HUES64 (cell line): ENCODE measurements around the gene PDE6H.

ENCODE experiments used
- H3K27ac ChIP-seq: 2 replicates; pipeline ENCODE4 v1.7.0; 2013; ENCODE audit warnings: low read depth, low read length, inconsistent platforms
- H3K27me3 ChIP-seq: 2 replicates; pipeline ENCODE4 v1.6.1; 2013; ENCODE audit warnings: mild to moderate bottlenecking, low read length; ENCODE audit not compliant: insufficient read depth
- H3K36me3 ChIP-seq: 2 replicates; pipeline ENCODE4 v1.6.1; 2013; ENCODE audit warnings: mild to moderate bottlenecking, low read length; ENCODE audit not compliant: insufficient read depth
- H3K4me1 ChIP-seq: 2 replicates; pipeline ENCODE4 v1.6.1; 2013; ENCODE audit warnings: mild to moderate bottlenecking, low read length, moderate library complexity; ENCODE audit not compliant: insufficient read depth
- H3K4me3 ChIP-seq: 2 replicates; pipeline ENCODE4 v1.5.1; 2013; ENCODE audit warnings: mild to moderate bottlenecking, low read length, moderate library complexity
- H3K9ac ChIP-seq: 2 replicates; pipeline ENCODE4 v1.6.1; 2013; ENCODE audit warnings: mild to moderate bottlenecking, low read depth, low read length
- H3K9me3 ChIP-seq: 2 replicates; pipeline ENCODE4 v1.6.1; 2013; ENCODE audit warnings: low read depth, low read length; ENCODE audit not compliant: insufficient read depth
- WGBS: fragments of 150-250, 120-280 bp; methylation state at CpG from one replicate; pipeline ENCODE4 v1.1.7; 2013; ENCODE audit warnings: missing lambda C conversion rate; 5-methylcytosine and 5-hydroxymethylcytosine counted together

The PDE6H gene

GRCh38 chr12:14951851-14952250 is 21.0 kb upstream of the PDE6H start:
- no peak overlapping the region for H3K4me3 ChIP-seq
- H3K4me1 ChIP-seq: peaks cover 10% of the 10 kb centered on the region
- no peaks in the 10 kb centered on the region for H3K9me3 ChIP-seq
- no peak overlapping the region for H3K9ac ChIP-seq
- no peaks in the 10 kb centered on the region for H3K27me3 ChIP-seq
- 86% methylated on average over 1 of the region's 1 CpG for WGBS
- H3K27ac ChIP-seq: no peak overlapping the region
- H3K36me3 ChIP-seq: no peaks in the 10 kb centered on the region

- peaks cover 10% of the 10 kb centered on the region for H3K4me1 ChIP-seq
- H3K36me3 ChIP-seq: no peaks in the 10 kb centered on the region
- H3K9me3 ChIP-seq: no peaks in the 10 kb centered on the region
- H3K9ac ChIP-seq: no peak overlapping the region
- no peak overlapping the region for H3K27ac ChIP-seq
- no peak overlapping the region for H3K4me3 ChIP-seq
- no peaks in the 10 kb centered on the region for H3K27me3 ChIP-seq
- WGBS: 93% methylated on average over 6 of the region's 7 CpGs
These were observed 20.4 kb upstream of the PDE6H start for GRCh38 chr12:14952299-14952921.

DNA sequence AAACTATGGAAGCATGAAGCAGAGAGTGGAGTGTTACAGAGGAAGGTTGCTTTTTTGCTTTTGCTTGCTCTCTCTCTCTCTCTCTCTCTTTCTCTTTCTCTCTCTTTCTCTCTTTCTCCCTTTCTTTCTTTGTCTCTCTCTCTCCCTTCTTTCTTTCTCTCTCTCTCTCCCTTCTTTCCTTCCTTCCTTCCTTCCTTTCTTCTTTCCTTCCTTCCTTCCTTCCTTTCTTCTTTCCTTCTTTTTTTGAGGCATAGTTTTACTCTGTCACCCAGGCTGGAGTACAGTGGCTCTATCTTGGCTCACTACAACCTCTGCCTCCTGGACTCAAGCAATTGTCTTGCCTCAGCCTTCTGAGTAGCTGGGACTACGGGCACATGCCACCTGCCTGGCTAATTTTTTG is 19.1 kb upstream of the PDE6H start:
- 79% methylated on average over 1 of the region's 1 CpG for WGBS
- no peaks in the 10 kb centered on the region for H3K36me3 ChIP-seq
- H3K4me1 ChIP-seq: peaks cover 4% of the 10 kb centered on the region
- H3K27me3 ChIP-seq: no peaks in the 10 kb centered on the region
- H3K9ac ChIP-seq: no peak overlapping the region
- no peak overlapping the region for H3K4me3 ChIP-seq
- H3K9me3 ChIP-seq: no peaks in the 10 kb centered on the region
- no peak overlapping the region for H3K27ac ChIP-seq

- Histone ChIP-seq H3K4me1 (no peaks in the 10 kb centered on the region; the same call in none of the 2 replicates), H3K27ac (no peak overlapping the region), H3K9ac (no peak overlapping the region), H3K36me3 (no peaks in the 10 kb centered on the region), H3K9me3 (no peaks in the 10 kb centered on the region), H3K4me3 (no peak overlapping the region), H3K27me3 (no peaks in the 10 kb centered on the region)
- WGBS: 93% methylated on average over 4 of the region's 4 CpGs
These were observed 18.6 kb upstream of the PDE6H start for GRCh38 chr12:14954269-14954668.

GRCh38 chr12:14956024-14956891 is 16.6 kb upstream of the PDE6H start:
- 91% methylated on average over 9 of the region's 9 CpGs for WGBS
- Histone ChIP-seq H3K4me3 (no peak overlapping the region), H3K27ac (no peak overlapping the region), H3K4me1 (peaks cover 6% of the 10 kb centered on the region), H3K9me3 (no peaks in the 10 kb centered on the region), H3K9ac (no peak overlapping the region), H3K27me3 (no peaks in the 10 kb centered on the region), H3K36me3 (no peaks in the 10 kb centered on the region)

- no peaks in the 10 kb centered on the region for H3K27me3 ChIP-seq
- no peak overlapping the region for H3K9ac ChIP-seq
- no peaks in the 10 kb centered on the region for H3K9me3 ChIP-seq
- no peak overlapping the region for H3K4me3 ChIP-seq
- 96% methylated on average over 2 of the region's 2 CpGs for WGBS
- no peak overlapping the region for H3K27ac ChIP-seq
- H3K4me1 ChIP-seq: peaks cover 10% of the 10 kb centered on the region
- no peaks in the 10 kb centered on the region for H3K36me3 ChIP-seq
These were observed 15.9 kb upstream of the PDE6H start for GRCh38 chr12:14956905-14957304.

DNA sequence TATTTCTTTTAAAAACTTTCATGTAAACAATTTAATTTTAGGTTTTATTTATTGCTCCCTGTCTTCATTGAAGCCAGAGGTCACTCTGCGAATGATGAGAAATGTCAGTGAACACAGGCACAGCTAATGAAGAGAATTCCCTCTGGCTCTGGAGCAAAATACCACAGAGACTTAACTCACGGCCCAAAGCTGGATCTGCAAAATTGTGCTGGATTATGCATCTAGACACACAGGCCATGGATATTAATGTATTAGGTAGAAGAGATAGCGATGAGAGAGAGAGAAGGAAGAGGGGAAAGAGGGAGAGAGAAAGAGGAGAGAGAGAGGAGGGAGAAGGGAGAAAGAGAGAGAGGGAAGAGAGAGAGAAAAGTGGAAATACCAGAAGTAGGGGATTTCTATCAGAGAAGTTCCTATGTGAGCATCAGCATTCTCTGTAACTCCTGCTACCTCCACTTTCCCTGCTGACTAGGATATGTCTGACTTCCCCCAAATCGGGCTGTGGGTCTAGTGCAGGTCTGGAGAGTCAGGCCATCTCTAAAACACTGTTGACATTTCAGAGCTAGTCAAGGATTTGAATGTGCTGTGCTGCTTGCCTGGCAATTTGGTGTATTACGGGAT is 15.2 kb upstream of the PDE6H start:
- no peaks in the 10 kb centered on the region for H3K27me3 ChIP-seq
- H3K4me1 ChIP-seq: peaks cover 10% of the 10 kb centered on the region
- 92% methylated on average over 5 of the region's 5 CpGs for WGBS
- H3K4me3 ChIP-seq: no peak overlapping the region
- H3K9me3 ChIP-seq: no peaks in the 10 kb centered on the region
- no peak overlapping the region for H3K9ac ChIP-seq
- no peaks in the 10 kb centered on the region for H3K36me3 ChIP-seq
- H3K27ac ChIP-seq: no peak overlapping the region

DNA sequence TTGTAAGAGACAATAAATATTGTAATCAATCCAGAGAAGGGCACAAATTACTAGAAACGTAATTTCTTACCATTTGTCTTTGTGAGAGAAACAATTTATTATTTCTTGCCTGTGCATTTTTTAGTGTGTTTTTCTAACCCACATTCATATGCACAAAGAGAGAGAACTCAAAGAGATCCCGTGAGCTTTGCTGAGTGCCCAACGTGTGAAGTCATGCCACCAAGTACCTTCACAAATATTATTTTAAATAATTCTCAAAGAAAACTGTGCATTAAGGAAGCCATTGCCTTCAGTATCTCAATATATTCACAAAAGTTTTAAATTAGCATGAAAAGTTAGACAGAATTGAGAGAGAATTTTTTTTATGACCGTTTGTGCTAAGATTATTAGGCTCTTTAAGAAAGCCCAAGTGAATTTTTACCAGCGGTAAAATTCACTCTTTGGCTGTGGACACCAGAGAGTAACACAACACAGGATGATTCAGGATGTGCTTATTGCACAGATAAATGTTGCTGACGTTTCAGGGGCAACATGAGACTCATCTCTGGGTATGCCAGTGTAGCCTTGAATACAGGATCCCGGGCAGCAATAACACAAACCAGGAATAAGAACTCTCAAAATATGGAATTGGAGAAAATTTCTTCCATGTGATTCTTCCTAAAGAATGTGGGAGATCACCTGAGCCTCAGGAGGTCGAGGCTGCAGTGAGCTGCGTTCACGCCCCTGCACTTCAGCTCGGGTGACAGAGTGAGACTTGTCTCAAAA is 14.3 kb upstream of the PDE6H start:
- H3K4me3 ChIP-seq: no peak overlapping the region
- peaks cover 10% of the 10 kb centered on the region for H3K4me1 ChIP-seq
- no peaks in the 10 kb centered on the region for H3K36me3 ChIP-seq
- no peak overlapping the region for H3K27ac ChIP-seq
- no peaks in the 10 kb centered on the region for H3K27me3 ChIP-seq
- H3K9ac ChIP-seq: no peak overlapping the region
- no peaks in the 10 kb centered on the region for H3K9me3 ChIP-seq
- WGBS: 88% methylated on average over 10 of the region's 11 CpGs

GRCh38 chr12:14959126-14959440 is 13.8 kb upstream of the PDE6H start:
- no peaks in the 10 kb centered on the region for H3K36me3 ChIP-seq
- 96% methylated on average over 10 of the region's 10 CpGs for WGBS

DNA sequence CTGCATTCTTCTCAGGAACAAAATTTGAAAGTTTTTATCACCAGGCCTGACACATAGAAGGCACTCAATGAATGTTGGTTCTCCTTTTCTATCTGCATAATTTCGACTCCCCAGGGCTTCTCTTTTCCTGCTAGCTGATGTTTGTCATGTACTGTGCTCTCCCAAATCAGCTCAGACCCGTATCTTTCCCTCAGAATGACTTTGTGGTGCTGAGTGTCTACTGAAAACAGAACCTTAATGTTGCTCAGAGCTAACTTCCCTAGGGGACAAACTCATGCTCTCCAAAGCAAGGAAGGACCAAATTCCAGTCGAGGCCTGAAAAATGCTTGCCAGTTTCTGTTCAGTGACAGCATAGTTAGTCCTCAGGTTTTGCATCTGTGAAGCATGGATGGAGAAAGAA is 13.4 kb upstream of the PDE6H start:
- 94% methylated on average over 3 of the region's 3 CpGs for WGBS
- no peaks in the 10 kb centered on the region for H3K27me3 ChIP-seq
- H3K27ac ChIP-seq: no peak overlapping the region
- H3K9me3 ChIP-seq: no peaks in the 10 kb centered on the region
- H3K4me3 ChIP-seq: no peak overlapping the region
- H3K36me3 ChIP-seq: no peaks in the 10 kb centered on the region
- no peak overlapping the region for H3K9ac ChIP-seq
- peaks cover 10% of the 10 kb centered on the region for H3K4me1 ChIP-seq

More at GRCh38 chr12:14959126-14959440, 13.8 kb upstream of the PDE6H start:
- Histone ChIP-seq H3K9me3 (no peaks in the 10 kb centered on the region), H3K27me3 (no peaks in the 10 kb centered on the region), H3K4me1 (peaks cover 10% of the 10 kb centered on the region), H3K4me3 (no peak overlapping the region), H3K9ac (no peak overlapping the region), H3K27ac (no peak overlapping the region)
